Small intestine (tissue), 7 donors: ENCODE results near the gene ISG20. TPM values are rescaled to one million over a fixed set of nuclear protein-coding genes. Genes with fewer than 3 reads are reported as not detected.
A peak's percentile ranks its signal among the peaks of the same experiment; 100 is the strongest.

Source experiments
- DNase-seq, 2 donors: peaks; one replicate each; pipeline versions ENCODE4 v3.0.0 to v3.0.0-alpha.2; 2013
- FAIRE-seq: peaks from 2 replicates; lab custom pipeline; 2012; peaks lifted over from hg19 to GRCh38; lab: Jason Lieb, UNC
- H3K27ac ChIP-seq, 3 donors: one replicate each; pipeline ENCODE4 v1.5.1; 2013; ENCODE audit warnings: low read length in 2 of 3, mild to moderate bottlenecking in 2 of 3, control low read depth in 1 of 3, inconsistent platforms in 1 of 3, low read depth in 1 of 3, moderate library complexity in 1 of 3
- H3K27me3 ChIP-seq, 3 donors: one replicate each; pipeline ENCODE4 v1.6.1; 2013; ENCODE audit warnings: low read length in 3 of 3, inconsistent platforms in 1 of 3; ENCODE audit not compliant: control insufficient read depth in 3 of 3, insufficient read depth in 3 of 3
- H3K36me3 ChIP-seq, 3 donors: one replicate each; pipeline ENCODE4 v1.6.1; 2013; ENCODE audit warnings: low read length in 3 of 3, inconsistent platforms in 1 of 3, low read depth in 1 of 3, mild to moderate bottlenecking in 1 of 3, moderate library complexity in 1 of 3; ENCODE audit not compliant: control insufficient read depth in 3 of 3, insufficient read depth in 2 of 3
- H3K4me1 ChIP-seq, 3 donors: one replicate each; pipeline ENCODE4 v1.6.1; 2013; ENCODE audit warnings: low read length in 2 of 3, inconsistent platforms in 1 of 3, low read depth in 1 of 3, mild to moderate bottlenecking in 1 of 3, moderate library complexity in 1 of 3; ENCODE audit not compliant: control insufficient read depth in 3 of 3, insufficient read depth in 2 of 3
- H3K4me3 ChIP-seq, 3 donors: one replicate each; pipeline ENCODE4 v1.5.1; 2013; ENCODE audit warnings: low read length in 3 of 3, control low read depth in 1 of 3, inconsistent platforms in 1 of 3, low read depth in 1 of 3, mild to moderate bottlenecking in 1 of 3, moderate library complexity in 1 of 3
- H3K9me3 ChIP-seq, 2 donors: one replicate each; pipeline ENCODE4 v1.6.1; 2013; ENCODE audit warnings: low read depth in 1 of 2, low read length in 1 of 2; ENCODE audit not compliant: control insufficient read depth in 2 of 2, insufficient read depth in 1 of 2
- WGBS, 3 donors: extraction: QIAGEN DNeasy Blood & Tissue Kit; methylation state at CpG; one replicate each; pipeline ENCODE4 v1.1.7; 2013; 5-methylcytosine and 5-hydroxymethylcytosine counted together
- polyA plus RNA-seq, 4 donors: library from polyadenylated mRNA; stranded (reverse) in 3 of 4; unstranded in 1 of 4; fragments of 200-250 nt in 3 of 4; fragments of 120-200 nt in 1 of 4; gene quantifications; one replicate each; pipeline versions ENCODE4 v1.2.1 to v1.2.3, GENCODE V29; 2013
- donor health status: healthy with polysubstance abuse.
- donor health status: control.
- donor health status: control.
- donor health status: Bipolar disorder and iron deficiency.
- donor health status: healthy.

The ISG20 gene
- polyA plus RNA-seq, 4 donors, result 4.1 to 434 (median 98.1) TPM

GRCh38 chr15:88674661-88675060 is 35.8 kb downstream of the ISG20 start:
- no peaks in the 10 kb centered on the region for H3K9me3 ChIP-seq
- H3K27me3 ChIP-seq, result no peaks in the 10 kb centered on the region
- H3K27ac ChIP-seq, result no peak overlapping the region
- 78% methylated on average over 4 of the region's 4 CpGs for WGBS, 3 donors
- H3K36me3 ChIP-seq, result no peaks in the 10 kb centered on the region
- H3K4me1 ChIP-seq, result no peaks in the 10 kb centered on the region
- no peak overlapping the region for H3K4me3 ChIP-seq
- FAIRE-seq, result no peak
- no peak for DNase-seq

DNA sequence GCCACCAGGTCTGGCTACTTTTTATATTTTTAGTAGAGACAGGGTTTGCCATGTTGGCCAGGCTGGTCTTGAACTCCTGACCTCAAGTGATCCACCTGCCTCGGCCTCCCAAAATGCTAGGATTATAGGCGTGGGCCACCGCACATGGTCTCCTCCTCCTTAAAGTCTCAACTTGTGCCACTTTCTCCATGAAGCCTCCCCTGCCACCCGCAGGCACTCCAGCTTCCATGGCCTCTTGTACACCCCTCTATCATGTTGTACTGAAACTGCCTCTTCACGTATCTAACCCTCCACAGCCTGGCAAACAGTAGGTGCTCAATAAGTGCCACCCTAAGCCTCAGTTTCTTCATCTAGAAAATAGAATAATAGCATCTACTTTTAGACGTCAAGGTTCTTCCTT is 39.9 kb downstream of the ISG20 start:
- H3K4me3 ChIP-seq, result no peak overlapping the region
- H3K27ac ChIP-seq, result no peak overlapping the region
- no peaks in the 10 kb centered on the region for H3K27me3 ChIP-seq
- WGBS, 3 donors, result 93 to 96% (median 95%) methylated on average over 6 of the region's 6 CpGs
- peaks cover 0 to 10% (median 0%) of the 10 kb centered on the region in 3 donors for H3K4me1 ChIP-seq
- no peak for DNase-seq
- FAIRE-seq, result no peak
- no peaks in the 10 kb centered on the region for H3K36me3 ChIP-seq
- H3K9me3 ChIP-seq, result no peaks in the 10 kb centered on the region

- DNase-seq (no peak), FAIRE-seq (no peak)
- Histone ChIP-seq H3K9me3 (no peaks in the 10 kb centered on the region), H3K27ac (no peak overlapping the region), H3K36me3 (no peaks in the 10 kb centered on the region), H3K27me3 (no peaks in the 10 kb centered on the region), H3K4me3 (no peak overlapping the region), H3K4me1 (peaks cover 0 to 10% (median 0%) of the 10 kb centered on the region in 3 donors)
- 91 to 96% (median 93%) methylated on average over 13 of the region's 13 CpGs for WGBS, 3 donors
Measured at GRCh38 chr15:88680241-88681001, 41.6 kb downstream of the ISG20 start.

GRCh38 chr15:88681610-88682221 is 42.9 kb downstream of the ISG20 start:
- Histone ChIP-seq H3K4me3 (no peak overlapping the region), H3K27me3 (no peaks in the 10 kb centered on the region), H3K4me1 (peaks cover 0 to 10% (median 0%) of the 10 kb centered on the region in 3 donors), H3K9me3 (no peaks in the 10 kb centered on the region), H3K36me3 (no peaks in the 10 kb centered on the region), H3K27ac (peak overlapping the region in 1 of 3 donors; percentile 51)
- DNase-seq (peak in 1 of 2 donors; percentile 61), FAIRE-seq (no peak)
- WGBS, 3 donors, result 27 to 49% (median 42%) methylated on average over 12 to 13 of the region's 13 CpGs

DNA sequence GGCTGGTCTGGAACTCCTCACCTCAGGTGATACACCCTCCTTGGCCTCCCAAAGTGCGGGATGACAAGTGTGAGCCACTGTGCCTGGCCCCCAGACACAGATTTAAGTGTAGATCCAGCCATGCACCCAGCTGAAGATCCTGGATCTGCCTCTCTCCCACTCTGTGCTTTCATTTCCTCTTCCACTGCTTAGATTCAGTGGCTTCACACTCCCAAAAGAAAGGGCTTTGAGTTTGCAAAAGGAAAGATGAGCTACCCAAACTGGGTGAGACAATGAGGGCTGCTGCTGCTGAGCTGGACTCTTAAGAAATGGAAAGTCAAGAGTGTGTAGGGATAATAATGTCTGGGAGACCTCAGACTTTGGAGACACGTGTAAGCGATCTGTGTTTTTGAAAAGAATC is 45.5 kb downstream of the ISG20 start:
- no peaks in the 10 kb centered on the region for H3K36me3 ChIP-seq
- DNase-seq (no peak), FAIRE-seq (no peak)
- H3K9me3 ChIP-seq, result peaks cover 0 to 3% of the 10 kb centered on the region in 2 donors
- no peak overlapping the region for H3K27ac ChIP-seq
- peaks cover 0 to 10% (median 0%) of the 10 kb centered on the region in 3 donors for H3K4me1 ChIP-seq
- H3K4me3 ChIP-seq, result no peak overlapping the region
- H3K27me3 ChIP-seq, result peaks cover 0 to 2% (median 0%) of the 10 kb centered on the region in 3 donors
- WGBS, 3 donors, result 60 to 62% (median 62%) methylated on average over 3 of the region's 3 CpGs

GRCh38 chr15:88686166-88686565 is 47.4 kb downstream of the ISG20 start:
- peaks cover 0 to 3% of the 10 kb centered on the region in 2 donors for H3K9me3 ChIP-seq
- no peak overlapping the region for H3K27ac ChIP-seq
- FAIRE-seq (no peak), DNase-seq (no peak)
- WGBS, 3 donors, result 62 to 81% (median 74%) methylated on average over 2 of the region's 2 CpGs
- peaks cover 0 to 10% (median 0%) of the 10 kb centered on the region in 3 donors for H3K4me1 ChIP-seq
- H3K27me3 ChIP-seq, result peaks cover 0 to 2% (median 0%) of the 10 kb centered on the region in 3 donors
- no peaks in the 10 kb centered on the region for H3K36me3 ChIP-seq
- no peak overlapping the region for H3K4me3 ChIP-seq

DNA sequence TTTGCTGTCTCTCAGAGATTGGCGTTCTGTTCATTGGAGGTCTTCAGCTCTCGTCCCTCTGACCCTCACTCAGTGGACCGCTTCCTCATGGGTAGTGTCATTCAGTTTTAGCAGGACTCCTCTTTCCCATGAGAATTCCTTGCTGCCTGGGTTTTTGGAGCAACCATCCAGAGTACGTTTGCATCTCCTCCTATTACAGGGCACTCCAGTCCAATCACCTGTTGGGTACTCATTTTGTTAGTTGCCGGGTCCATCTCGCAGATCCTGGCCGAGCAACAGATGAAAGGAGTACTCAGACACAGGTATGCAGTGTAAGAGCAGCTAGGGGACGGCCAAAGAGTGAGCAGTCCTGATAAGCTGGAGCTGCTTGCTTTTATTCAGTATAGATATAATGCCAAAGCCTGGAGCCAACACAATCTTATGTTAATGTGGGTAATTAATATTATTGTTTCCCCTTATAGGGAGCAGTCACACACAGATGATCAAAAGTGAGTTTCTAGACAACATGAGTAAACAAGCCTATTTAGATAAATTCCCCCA is 49.6 kb downstream of the ISG20 start:
- FAIRE-seq, result no peak
- DNase-seq, result no peak
- Histone ChIP-seq H3K4me3 (no peak overlapping the region), H3K9me3 (peaks cover 0 to 3% of the 10 kb centered on the region in 2 donors), H3K27me3 (peaks cover 0 to 2% (median 0%) of the 10 kb centered on the region in 3 donors), H3K4me1 (no peaks in the 10 kb centered on the region), H3K36me3 (no peaks in the 10 kb centered on the region), H3K27ac (no peak overlapping the region)
- WGBS, 3 donors, result 81 to 86% (median 82%) methylated on average over 8 of the region's 8 CpGs

GRCh38 chr15:88690331-88690730 is 51.5 kb downstream of the ISG20 start:
- H3K27ac ChIP-seq, result no peak overlapping the region
- WGBS, 3 donors, result 77 to 84% (median 81%) methylated on average over 7 of the region's 7 CpGs
- H3K4me1 ChIP-seq, result no peaks in the 10 kb centered on the region
- H3K27me3 ChIP-seq, result peaks cover 0 to 3% (median 2%) of the 10 kb centered on the region in 3 donors
- no peaks in the 10 kb centered on the region for H3K36me3 ChIP-seq
- H3K9me3 ChIP-seq, result peaks cover 0 to 3% of the 10 kb centered on the region in 2 donors
- FAIRE-seq, result no peak
- H3K4me3 ChIP-seq, result no peak overlapping the region
- no peak for DNase-seq
